Epithelial cell of prostate (primary cell): ENCODE data around the gene KCNIP3.

Experiments used
- DNase-seq: peaks from one replicate; pipeline ENCODE4 v3.0.0-alpha.2; 2011; ENCODE audit warnings: low read depth, low spot score
- H3K27ac ChIP-seq: fragments of 450-650 bp; 2 replicates; pipeline ENCODE4 v1.5.1; 2017; ENCODE audit warnings: mild to moderate bottlenecking

The KCNIP3 gene

GRCh38 chr2:95274291-95275150 lies 22.6 kb upstream of the KCNIP3 start, which contains the start of gene PROM2:
TSS of gene PROM2 (plus strand) at chr2:95274449. CDS start at chr2:95274586, 137 bp downstream.
- no peak for DNase-seq
- H3K27ac ChIP-seq: peak within 1 kb of the TSS; percentile 97

GRCh38 chr2:95275151-95275515 lies 22.0 kb upstream of the KCNIP3 start:
- peak overlapping the region; percentile 97 for H3K27ac ChIP-seq
- DNase-seq: no peak

GRCh38 chr2:95275601-95276243 lies 21.4 kb upstream of the KCNIP3 start:
- H3K27ac ChIP-seq: peak overlapping the region; percentile 97
- no peak for DNase-seq

GRCh38 chr2:95276244-95276887 lies 20.8 kb upstream of the KCNIP3 start:
- H3K27ac ChIP-seq: peak overlapping the region; percentile 97
- DNase-seq: no peak

GRCh38 chr2:95276888-95277245 lies 20.3 kb upstream of the KCNIP3 start:
- peak overlapping the region; percentile 97 for H3K27ac ChIP-seq
- DNase-seq: no peak

- peak overlapping the region; percentile 97 for H3K27ac ChIP-seq
- no peak for DNase-seq
These were observed 19.8 kb upstream of the KCNIP3 start for GRCh38 chr2:95277246-95277906.

- H3K27ac ChIP-seq: peak overlapping the region; percentile 97
- peak; percentile 66 for DNase-seq
These were observed 19.1 kb upstream of the KCNIP3 start for GRCh38 chr2:95278051-95278471.

GRCh38 chr2:95278637-95279225 lies 18.4 kb upstream of the KCNIP3 start:
- no peak for DNase-seq
- peak overlapping the region; percentile 97 for H3K27ac ChIP-seq

- no peak overlapping the region for H3K27ac ChIP-seq
- DNase-seq: no peak
These were observed 17.6 kb upstream of the KCNIP3 start for GRCh38 chr2:95279435-95280035.

- no peak for DNase-seq
- H3K27ac ChIP-seq: no peak overlapping the region
These were observed 16.1 kb upstream of the KCNIP3 start for GRCh38 chr2:95281071-95281470.

- DNase-seq: no peak
- no peak overlapping the region for H3K27ac ChIP-seq
These were observed 15.4 kb upstream of the KCNIP3 start for GRCh38 chr2:95281786-95282185.

- no peak overlapping the region for H3K27ac ChIP-seq
These were observed 14.7 kb upstream of the KCNIP3 start for GRCh38 chr2:95282458-95282857.

GRCh38 chr2:95283562-95283961 lies 13.6 kb upstream of the KCNIP3 start:
- no peak for DNase-seq
- no peak overlapping the region for H3K27ac ChIP-seq

More at GRCh38 chr2:95282458-95282857, 14.7 kb upstream of the KCNIP3 start:
- DNase-seq: no peak

- no peak for DNase-seq
- H3K27ac ChIP-seq: no peak overlapping the region
These were observed 12.1 kb upstream of the KCNIP3 start for GRCh38 chr2:95284886-95285541.

GRCh38 chr2:95285542-95285932 lies 11.6 kb upstream of the KCNIP3 start:
- H3K27ac ChIP-seq: no peak overlapping the region
- DNase-seq: no peak

GRCh38 chr2:95287336-95287735 lies 9.8 kb upstream of the KCNIP3 start:
- no peak for DNase-seq
- no peak overlapping the region for H3K27ac ChIP-seq

GRCh38 chr2:95287806-95288205 lies 9.3 kb upstream of the KCNIP3 start:
- H3K27ac ChIP-seq: no peak overlapping the region
- no peak for DNase-seq

GRCh38 chr2:95289253-95289652 lies 7.9 kb upstream of the KCNIP3 start:
- DNase-seq: no peak
- H3K27ac ChIP-seq: no peak overlapping the region

GRCh38 chr2:95291222-95291621 lies 5.9 kb upstream of the KCNIP3 start:
- no peak overlapping the region for H3K27ac ChIP-seq
- DNase-seq: no peak
